GDM1 (cell line): ENCODE measurements around the gene PROM2.
"Not testable (repeated sequence)": the region's sequence is repeated elsewhere in the genome, so short reads cannot be mapped to it uniquely, and the experiment has no call there.

Source experiments
- DNase-seq: peaks from one replicate; lab custom pipeline; 2025; lab: John Stamatoyannopoulos, UW

The PROM2 gene

DNA sequence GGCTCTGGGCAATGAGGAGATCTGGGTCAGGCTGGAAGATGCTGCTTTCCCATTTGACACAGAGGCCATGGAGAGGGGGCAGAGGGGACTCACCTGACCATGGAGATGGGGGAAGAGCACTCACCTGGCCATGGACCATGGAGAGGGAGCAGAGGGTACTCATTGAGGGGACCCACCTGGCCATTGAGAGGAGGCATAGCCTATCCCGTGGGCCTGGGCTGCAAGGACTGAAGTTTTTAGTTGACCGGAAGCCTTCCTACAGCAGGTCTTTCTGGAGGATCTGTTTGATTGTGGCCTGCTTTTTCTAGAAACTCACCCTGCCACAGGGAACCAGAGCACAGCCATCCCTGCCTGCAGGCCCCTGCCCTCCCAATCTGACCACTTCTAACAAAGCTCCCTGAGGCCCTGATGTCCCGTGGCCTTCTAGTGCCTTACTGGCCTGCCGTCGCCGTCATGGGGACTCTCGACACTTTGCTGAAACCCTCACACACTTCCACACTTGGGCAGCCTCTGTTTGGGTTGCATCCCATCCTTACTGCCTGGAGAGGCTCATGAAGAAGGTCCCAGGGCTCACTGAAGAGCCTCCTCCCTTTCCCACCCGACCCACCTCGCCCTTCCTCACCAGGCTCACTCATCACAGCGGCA, 5.1 kb upstream of the PROM2 start:
- no peak for DNase-seq

DNA sequence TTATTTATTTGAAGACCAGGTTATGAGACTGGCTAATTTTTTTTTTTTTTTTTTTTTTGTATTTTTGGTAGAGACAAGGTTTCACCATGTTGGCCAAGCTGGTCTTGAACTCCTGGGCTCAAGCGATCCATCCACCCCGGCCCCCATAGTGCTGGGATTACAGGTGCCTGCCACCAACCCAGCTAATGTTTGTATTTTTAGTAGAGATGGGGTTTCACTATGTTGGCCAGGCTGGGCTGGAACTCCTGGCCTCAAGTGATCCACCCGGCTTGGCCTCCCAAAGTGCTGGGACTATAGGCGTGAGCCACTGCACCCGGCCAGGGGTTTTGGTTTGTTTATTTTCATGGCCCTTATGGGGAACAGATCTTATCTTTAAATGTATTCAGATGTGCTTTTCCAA, 4.5 kb upstream of the PROM2 start:
- not testable (repeated sequence) for DNase-seq

DNA sequence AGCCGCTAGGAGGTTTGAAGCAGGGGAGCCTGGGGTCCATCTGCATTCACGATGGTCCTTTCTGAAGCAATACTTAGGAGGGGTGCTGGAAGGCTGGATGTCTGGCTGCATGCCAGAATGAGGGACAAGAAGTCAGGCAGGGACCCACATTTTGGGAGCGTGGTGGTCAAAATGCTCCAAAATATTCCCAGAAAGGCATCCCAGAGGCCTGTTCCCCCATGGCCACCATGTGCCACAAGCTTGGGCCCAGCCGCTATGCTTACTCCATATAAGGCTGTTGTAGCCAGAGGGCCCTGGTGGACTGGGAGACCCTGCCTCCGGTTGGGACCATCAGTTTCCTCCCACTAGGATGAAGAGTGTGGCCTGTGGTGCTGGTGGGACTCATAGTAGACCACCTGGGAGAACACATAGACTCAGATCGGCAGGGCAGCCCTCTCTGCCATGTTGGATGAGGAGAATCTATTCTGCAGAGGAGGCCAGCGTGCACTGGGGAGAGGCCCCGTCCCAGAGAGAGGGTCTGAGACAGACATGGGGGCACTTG, 3.6 kb upstream of the PROM2 start:
- DNase-seq: no peak

DNA sequence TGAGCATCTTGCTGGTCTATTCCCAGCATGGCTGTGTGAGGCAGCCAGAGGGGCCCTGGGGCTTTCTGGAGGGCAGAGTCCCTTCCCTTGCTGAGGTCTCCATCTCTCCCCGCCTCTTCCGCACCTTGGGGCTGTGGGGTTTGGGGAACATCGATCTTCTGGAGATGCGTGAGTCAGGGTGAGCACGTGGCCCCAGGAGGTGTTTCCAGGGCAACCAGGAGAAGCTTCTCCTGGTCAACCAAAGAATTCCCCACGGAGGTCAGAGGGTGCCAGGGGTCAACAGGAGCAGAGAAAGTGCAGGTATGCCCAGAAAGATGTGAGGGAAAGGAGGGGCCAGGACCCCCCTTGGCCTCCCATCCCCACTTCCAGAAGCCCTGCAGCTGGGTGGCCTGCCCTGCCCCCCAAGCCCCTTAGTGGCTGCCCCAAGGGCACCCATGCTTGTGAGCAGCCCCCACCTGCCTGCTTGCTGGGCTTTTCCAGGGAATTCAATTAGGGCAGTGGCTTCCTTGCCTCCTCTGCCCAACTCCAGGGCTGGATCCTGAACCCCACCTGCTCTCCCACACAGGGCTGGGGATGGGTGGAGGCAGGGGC, 2.8 kb upstream of the PROM2 start:
- DNase-seq: no peak

DNA sequence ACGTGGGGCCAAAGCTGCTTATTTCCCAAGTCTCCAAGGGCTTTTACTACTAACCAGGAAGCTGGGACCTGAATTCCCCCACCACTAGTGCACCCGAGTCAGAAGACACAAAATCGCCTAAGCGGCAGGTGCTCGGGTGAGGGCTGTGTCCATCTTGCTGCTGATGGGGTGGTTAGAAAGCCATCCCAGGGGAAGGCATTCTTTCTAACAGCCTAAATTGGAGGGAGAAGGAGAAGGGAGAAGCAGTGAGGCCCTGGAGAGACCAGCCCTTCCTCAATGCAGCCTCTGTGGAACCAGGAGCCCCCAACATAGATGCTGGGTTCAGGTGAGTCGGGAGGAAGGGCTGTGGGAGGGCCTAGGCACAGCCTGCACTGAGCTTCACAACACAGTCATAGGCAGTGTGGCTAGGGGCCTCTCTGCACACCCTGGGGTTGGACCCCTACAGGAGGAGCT, 1.9 kb upstream of the PROM2 start:
- DNase-seq: no peak

DNA sequence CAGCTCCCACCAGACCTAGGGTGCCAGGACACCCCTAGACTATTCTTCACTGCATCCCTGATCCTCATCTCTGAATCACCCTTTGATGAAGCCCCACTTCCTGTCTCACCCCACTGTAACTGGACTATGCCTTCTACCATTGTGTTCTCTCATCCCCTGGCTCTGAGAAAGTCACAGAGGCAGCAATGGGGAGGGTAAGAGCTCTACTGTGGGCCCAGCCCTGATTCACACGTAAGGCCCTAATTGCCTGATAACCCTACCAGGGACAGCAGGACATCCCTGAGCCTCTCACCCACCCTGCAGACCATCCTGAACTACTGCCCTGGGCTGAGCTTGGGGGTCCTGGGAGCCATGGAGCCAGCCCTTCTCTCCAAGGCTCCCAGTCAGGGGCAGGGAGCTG, 1.5 kb upstream of the PROM2 start:
- no peak for DNase-seq

DNA sequence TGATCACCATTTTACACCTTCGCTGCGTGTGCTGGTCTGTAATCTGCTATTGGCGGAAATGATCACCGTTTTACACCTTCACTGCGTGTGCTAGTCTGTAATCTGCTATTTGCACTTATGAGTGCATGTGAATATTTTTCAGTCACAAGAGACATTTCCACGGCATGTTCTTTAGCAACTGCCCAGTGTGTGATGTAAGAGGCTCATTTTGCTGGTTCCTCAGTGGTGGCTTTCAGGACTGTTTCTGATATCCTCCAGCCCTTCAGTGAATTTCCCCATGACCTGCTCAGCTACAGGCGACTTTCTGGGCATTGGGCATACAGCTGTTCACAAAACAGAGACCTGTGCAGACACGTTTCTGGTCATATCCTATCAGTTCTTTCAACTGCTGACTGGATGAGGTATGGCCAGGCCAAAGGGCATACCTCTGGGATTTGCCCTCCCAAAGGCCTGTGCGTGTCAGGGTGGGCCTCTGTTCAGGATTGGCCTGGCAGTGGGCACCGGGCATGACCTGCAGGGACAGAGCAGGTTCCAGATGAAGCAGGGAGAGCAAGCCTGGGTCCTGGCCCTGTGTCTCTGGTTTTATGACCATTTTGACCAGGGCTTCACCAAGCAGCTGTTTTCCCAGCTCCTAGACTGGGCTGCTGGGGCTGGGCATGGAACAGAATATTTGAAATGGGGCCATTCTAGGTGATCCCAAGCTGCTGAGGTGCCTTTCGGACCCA, 521 bp upstream of the PROM2 start:
- DNase-seq: no peak

DNA sequence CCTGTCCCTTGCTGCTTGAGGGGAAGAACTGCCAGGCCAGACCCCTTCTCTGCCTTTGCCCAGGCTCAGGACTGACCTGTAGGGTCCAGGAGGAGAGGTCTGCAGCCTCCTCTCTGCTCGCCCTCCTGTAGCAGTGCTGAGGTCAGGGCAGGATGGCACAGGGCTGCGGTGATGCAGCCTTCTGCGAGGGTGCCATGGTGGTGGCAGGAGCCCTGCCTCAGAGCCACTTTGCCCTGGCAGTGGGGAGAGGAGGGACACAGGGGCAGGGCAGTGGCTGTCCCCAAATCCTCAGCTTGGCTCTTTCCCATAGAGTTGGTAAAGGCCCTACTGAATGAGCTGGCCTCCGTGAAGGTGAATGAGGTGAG, 884 bp downstream of the PROM2 start:
- DNase-seq: no peak

DNA sequence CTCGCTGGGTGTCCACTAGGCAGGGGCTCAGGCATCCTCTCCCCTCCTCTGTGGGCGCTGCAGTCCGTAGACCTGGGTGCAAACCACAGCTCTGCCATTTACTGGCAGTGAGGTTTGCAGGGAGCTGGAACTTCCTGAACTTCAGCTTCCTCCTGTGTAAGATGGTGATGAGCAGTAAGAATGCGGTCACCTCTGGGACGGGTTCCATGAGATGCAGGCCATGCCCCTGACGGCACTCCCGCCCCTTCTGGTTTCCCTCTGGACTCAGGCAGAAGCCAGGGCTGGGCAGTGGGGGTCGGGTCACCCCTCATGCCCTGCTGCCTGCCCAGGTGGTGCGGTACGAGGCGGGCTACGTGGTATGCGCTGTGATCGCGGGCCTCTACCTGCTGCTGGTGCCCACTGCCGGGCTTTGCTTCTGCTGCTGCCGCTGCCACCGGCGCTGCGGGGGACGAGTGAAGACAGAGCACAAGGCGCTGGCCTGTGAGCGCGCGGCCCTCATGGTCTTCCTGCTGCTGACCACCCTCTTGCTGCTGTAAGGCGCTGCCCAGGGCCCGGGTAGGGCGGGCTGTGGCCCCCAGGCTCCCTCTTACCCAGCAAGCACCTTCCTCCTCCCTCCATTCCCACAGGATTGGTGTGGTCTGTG, 1.5 kb downstream of the PROM2 start:
- DNase-seq: no peak

DNA sequence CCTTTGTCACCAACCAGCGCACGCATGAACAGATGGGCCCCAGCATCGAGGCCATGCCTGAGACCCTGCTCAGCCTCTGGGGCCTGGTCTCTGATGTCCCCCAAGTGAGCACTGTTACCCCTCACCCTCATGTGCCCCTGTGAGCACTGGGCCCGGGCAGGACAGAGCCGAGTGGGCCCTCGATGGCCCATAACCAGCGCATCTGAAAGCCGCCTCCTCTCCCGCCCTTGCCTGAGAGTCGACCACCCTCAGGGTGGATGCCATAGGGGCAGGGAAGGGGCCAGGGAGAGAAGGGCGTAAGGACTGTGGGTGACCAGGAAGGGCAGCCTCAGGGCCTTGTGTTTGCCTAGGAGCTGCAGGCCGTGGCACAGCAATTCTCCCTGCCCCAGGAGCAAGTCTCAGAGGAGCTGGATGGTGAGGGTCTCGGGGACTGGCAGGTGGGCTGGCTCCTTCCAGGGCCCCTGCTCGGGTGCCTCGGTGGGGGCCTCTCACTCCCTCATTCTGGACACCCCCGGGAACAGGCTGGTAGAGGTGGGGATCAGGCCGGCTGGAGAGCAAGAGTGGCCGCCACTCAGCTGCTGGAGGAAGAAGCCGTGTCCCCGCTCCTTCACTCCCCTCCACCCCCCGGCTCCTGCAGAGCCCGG, 2.1 kb downstream of the PROM2 start:
- no peak for DNase-seq

DNA sequence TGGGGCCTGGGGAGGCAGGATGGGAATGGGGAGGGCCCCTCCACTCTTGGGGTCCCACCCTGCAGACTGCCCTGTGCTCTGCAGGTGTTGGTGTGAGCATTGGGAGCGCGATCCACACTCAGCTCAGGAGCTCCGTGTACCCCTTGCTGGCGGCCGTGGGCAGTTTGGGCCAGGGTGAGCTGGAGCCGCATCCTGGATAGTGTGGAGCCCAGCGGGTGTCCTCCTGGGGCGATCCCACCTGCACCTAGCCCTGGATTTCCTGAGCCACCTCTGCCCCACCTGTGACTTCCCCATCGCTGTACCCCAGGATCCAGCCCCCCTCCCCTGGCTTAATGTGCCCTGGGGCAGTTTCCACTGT, 2.6 kb downstream of the PROM2 start:
- DNase-seq: no peak

DNA sequence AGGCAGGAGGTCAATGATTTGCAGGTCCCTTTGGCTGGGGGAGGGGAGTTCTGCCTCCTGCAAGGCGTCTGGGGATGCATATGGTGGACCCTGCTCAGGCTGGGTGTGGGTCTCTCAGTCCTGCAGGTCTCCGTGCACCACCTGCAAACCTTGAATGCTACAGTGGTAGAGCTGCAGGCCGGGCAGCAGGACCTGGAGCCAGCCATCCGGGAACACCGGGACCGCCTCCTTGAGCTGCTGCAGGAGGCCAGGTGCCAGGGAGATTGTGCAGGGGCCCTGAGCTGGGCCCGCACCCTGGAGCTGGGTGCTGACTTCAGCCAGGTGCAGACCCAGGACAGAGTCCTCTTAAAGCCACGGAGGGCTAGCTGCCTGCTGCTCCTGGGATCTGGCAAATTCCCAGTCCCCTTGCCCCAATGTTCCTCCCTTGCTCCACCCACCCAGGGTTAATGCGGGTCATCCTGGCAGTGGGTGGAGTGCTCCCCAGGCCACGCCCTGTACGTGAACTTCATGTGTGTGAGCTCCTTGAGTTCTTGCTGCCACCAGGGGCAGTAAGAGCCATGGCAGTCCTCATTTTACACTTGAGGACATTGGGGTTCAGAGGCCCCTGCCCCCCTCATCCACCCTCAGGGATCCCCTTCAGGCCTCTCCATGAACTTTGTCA, 3.1 kb downstream of the PROM2 start:
- no peak for DNase-seq

DNA sequence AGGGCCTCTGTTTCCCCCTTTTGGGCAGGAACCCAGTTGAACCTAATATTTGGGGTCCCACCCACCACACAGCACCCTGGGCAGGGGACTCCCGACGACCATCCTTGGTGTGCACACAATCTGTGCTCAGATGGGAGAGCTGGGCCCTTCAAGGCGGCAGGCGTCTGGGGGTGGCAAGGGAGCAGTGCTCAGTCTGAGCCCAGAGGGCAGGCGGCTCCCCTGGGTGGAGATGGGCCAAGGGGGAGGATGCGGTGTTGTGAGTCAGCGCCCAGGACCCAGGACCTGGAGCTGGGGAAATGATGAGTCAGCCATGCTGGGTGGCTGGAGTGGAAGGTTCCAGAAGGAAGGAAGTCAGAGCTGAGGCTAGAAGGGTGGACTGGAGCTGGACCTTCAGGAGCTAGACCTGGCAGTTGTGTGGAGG, 3.8 kb downstream of the PROM2 start:
- no peak for DNase-seq

DNA sequence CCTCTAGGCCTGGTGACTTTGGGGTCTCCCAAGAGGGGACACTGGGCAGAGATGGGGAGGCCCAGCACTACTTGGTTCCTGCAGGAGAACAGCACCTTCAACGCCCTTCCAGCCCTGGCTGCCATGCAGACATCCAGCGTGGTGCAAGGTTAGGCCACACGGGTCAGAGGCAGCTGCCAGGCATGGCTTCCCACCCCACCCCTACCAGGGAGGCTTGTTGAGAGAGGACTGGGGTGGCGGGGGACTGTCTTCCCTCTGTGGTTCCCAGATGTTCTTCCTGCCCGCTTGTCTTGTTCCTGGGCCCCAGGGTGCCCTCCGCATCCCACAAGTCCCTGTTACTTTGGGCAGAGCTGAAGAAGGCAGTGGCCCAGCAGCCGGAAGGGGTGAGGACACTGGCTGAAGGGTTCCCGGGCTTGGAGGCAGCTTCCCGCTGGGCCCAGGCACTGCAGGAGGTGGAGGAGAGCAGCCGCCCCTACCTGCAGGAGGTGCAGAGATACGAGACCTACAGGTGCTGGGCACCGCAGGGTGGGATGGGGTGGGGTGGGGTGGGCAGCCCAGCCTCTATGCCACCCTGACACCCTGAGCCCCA, 4.5 kb downstream of the PROM2 start:
- no peak for DNase-seq

DNA sequence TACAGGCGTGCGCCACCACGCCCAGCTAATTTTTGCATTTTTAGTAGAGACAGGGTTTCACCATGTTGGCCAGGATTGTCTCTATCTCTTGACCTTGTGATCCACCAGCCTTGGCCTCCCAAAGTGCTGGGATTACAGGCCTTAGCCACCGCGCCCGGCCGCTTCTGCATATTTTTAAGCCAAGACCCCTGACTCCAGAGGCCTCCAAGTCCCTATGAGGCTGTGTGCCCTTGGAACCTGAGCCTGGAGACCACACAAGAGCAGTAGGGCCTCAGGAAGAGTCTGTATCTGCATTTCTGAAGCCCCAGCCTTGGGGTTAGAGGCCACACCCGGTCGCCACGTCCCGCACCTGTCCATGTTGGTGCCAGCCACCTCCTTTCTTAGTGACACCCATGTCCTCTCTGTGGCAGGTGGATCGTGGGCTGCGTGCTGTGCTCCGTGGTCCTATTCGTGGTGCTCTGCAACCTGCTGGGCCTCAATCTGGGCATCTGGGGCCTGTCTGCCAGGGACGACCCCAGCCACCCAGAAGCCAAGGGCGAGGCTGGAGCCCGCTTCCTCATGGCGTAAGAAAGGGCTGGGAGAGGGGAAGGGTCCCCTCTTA, 5.3 kb downstream of the PROM2 start:
- DNase-seq: no peak

DNA sequence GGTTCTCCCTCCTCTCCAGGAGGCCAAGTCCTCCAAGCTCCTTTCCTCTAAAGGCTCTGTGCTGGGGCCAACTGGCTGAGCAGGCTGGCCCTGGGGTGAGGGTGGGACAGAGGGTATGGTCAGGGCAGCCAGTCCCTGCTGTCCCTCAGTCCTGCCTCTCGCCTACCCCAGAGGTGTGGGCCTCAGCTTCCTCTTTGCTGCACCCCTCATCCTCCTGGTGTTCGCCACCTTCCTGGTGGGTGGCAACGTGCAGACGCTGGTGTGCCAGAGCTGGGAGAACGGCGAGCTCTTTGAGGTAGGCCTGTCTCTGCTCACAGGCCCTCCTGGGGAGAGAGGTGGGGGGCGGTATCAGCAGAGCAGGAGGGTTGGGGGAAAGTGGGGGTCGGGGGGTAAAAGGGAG, 6.8 kb downstream of the PROM2 start:
- DNase-seq: no peak

DNA sequence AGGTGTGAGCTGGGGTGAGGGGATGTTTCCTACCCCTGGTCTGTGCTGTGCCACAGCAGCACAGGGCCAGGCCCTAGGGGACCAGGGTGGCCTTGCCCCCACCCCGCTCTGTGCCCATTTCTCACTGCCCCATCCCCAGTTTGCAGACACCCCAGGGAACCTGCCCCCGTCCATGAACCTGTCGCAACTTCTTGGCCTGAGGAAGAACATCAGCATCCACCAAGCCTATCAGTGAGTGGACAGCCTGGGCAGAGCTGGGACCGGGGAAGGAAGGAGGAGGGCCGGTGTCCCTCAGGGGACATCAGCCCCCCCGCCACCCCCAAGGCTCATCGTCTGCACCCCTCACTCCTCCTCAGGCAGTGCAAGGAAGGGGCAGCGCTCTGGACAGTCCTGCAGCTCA, 7.5 kb downstream of the PROM2 start:
- no peak for DNase-seq

DNA sequence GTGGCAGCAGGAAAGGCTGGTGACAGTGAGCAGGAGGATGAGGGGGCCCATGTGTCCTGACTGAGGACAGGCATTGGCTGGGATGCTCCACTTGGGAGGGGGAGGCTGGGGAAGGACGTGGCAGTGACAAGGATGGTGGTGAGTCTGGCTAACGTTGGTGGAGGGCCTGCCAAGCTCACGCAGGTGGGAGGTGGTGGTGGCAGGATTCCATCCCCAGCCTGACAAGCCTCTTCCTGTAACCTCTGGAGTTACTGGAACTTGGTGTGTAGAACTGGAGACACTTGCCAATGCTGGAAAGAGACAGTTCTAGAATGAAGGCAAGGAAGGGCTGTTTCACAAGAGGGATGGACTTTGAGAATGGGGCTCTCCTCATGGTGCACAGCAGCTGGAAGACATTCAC, 8.2 kb downstream of the PROM2 start:
- no peak for DNase-seq

DNA sequence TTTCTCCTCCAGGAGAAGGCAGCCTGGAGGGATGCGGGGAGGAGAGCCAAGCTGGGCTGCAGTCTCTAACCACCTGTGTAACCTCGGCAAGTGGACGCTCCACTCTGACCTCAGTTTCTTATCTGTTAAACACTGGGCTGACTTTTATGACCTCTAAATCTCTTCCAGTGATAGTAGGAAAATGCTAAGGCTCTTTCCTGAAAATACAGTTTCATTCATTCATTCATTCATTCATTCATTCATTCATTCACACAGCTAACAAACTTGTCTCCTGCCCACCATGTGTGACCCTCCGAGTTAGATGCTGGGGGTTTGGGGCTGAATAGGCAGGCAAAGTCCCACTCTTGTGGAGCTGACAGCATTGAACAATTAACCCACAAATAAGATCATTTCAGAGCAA, 9.3 kb downstream of the PROM2 start:
- DNase-seq: no peak

DNA sequence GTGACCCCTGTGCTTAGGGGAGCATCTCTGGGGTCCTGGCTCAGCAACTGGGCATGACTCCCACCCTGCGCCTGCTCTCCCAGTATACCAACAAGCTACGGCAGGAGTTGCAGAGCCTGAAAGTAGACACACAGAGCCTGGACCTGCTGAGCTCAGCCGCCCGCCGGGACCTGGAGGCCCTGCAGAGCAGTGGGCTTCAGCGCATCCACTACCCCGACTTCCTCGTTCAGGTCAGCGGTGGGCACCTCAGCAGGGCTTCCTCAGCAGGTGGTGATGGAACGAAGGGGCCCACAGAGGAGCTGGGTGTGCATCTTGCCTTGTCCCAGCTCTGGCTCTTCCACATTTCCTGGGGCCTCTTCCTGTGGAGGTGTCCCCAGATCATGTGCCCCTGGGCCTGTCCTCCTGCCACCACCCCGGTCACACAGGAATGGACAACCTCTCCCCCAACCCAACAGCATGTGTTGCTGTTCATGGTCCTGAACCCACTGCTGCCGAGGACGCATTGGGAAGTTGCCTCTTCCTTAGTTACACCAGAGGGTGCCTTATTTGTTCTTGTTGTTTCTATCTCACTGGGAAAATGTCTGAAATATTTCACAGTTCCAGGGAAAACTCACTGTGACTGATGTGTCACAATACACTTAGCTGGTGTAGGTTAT, 10.8 kb downstream of the PROM2 start:
- DNase-seq: no peak

DNA sequence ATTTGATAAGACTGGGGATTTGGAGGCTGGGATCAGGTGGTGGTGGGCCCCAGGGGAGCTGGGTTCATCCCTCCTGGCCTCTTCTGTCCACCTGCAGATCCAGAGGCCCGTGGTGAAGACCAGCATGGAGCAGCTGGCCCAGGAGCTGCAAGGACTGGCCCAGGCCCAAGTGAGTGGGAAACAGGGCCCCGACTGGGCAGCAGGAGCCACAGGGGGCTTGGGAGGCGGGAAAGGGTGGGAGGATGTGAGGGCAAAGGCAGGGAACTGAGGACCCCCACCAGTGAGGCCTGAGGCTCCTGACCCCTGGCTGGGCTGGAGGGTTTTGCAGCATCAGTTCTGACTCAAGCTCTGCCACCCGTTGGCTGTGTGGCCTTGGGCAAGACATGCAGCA, 11.3 kb downstream of the PROM2 start:
- no peak for DNase-seq
